Mucosa of descending colon (tissue), 3 donors: ENCODE results near the gene PHRF1. TPM values are rescaled to one million over a fixed set of nuclear protein-coding genes. Genes with fewer than 3 reads are reported as not detected.

Experiments
- ATAC-seq: fragments of 200-7000 bp; cut with Tn5 transposase; one replicate; pipeline ENCODE4 v1.9.1; 2020; ENCODE audit warnings: mild to moderate bottlenecking, moderate library complexity
- DNase-seq, 3 donors: peaks; one replicate each; pipeline ENCODE4 v3.0.0-alpha.2; 2020
- H3K36me3 ChIP-seq: fragments of 200-600 bp; one replicate; pipeline ENCODE4 v1.8.0; 2021; ENCODE audit warnings: low read depth, mild to moderate bottlenecking
- H3K4me1 ChIP-seq: fragments of 200-600 bp; one replicate; pipeline ENCODE4 v1.8.0; 2021; ENCODE audit warnings: low read depth, mild to moderate bottlenecking
- H3K4me3 ChIP-seq: fragments of 200-600 bp; one replicate; pipeline ENCODE4 v1.8.0; 2021; ENCODE audit warnings: mild to moderate bottlenecking
- H3K9me3 ChIP-seq: fragments of 200-600 bp; one replicate; pipeline ENCODE4 v1.8.0; 2021; ENCODE audit warnings: mild to moderate bottlenecking
- intact Hi-C, 2 donors: fragments of 100-400 bp; cut with DNase I in 1 of 2; cut with micrococcal nuclease in 1 of 2; formaldehyde crosslinking; loops; one replicate each; pipeline versions ENCODE4 v1.11.0 to v1.11.1; 2022; cut with DNase I, micrococcal nuclease
- total RNA-seq, 3 donors: library from RNA; stranded (reverse); fragmentation: NEBNext Ultra II Directional in 2 of 3; extraction: Animal tissue kit (Norgen Biotek cat#: 25700) in 2 of 3; gene quantifications; one replicate each; pipeline versions ENCODE4 v1.2.1 to v1.2.4, GENCODE V29; 2021 to 2023
- TF ChIP-seq, protein P1 (sequence below): fragments of 200-600 bp; IDR thresholded peaks from one replicate; pipeline ENCODE4 v1.8.0; 2022; ENCODE audit warnings: antibody characterized with exemption, mild to moderate bottlenecking
- donor health status: DM: no; HTN: no; CAD: no; lungs with moderate emphysema.
- donor health status: DM: no; HTN: no; CAD: no.
- donor health status: DM: no; HTN: yes; CAD: no.

The PHRF1 gene
- total RNA-seq, 3 donors from 2014 or later: 35.0 to 40.2 (median 35.0) TPM

DNA sequence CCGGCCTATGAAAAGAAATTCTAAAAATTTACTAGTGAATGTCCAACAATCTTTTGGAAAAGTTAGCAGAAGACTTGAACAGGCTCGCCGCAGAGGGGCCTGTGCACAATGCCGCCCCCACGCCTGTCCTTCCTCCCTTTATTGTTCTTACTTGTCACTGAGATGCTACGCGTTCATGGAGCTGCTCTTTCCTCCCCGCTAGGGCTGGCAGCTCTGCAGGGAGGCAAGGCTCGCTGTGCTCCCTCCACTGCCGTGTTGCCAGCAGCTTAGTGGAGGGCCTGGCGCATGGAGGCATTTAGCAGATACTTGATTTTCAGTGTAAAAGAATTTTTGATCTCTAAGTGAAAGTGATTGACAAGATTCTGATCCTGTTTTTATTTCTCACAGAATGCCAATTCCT is 14.7 kb downstream of the PHRF1 start:
- no peak for DNase-seq
- H3K9me3 ChIP-seq: no peaks in the 10 kb centered on the region
- H3K36me3 ChIP-seq: peaks cover 5% of the 10 kb centered on the region
- H3K4me3 ChIP-seq: no peak overlapping the region
- intact Hi-C loops: no loop called here
- no peaks in the 10 kb centered on the region for H3K4me1 ChIP-seq
- no peak for ATAC-seq
- TF ChIP-seq, protein P1, sequence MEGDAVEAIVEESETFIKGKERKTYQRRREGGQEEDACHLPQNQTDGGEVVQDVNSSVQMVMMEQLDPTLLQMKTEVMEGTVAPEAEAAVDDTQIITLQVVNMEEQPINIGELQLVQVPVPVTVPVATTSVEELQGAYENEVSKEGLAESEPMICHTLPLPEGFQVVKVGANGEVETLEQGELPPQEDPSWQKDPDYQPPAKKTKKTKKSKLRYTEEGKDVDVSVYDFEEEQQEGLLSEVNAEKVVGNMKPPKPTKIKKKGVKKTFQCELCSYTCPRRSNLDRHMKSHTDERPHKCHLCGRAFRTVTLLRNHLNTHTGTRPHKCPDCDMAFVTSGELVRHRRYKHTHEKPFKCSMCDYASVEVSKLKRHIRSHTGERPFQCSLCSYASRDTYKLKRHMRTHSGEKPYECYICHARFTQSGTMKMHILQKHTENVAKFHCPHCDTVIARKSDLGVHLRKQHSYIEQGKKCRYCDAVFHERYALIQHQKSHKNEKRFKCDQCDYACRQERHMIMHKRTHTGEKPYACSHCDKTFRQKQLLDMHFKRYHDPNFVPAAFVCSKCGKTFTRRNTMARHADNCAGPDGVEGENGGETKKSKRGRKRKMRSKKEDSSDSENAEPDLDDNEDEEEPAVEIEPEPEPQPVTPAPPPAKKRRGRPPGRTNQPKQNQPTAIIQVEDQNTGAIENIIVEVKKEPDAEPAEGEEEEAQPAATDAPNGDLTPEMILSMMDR: no peak

DNA sequence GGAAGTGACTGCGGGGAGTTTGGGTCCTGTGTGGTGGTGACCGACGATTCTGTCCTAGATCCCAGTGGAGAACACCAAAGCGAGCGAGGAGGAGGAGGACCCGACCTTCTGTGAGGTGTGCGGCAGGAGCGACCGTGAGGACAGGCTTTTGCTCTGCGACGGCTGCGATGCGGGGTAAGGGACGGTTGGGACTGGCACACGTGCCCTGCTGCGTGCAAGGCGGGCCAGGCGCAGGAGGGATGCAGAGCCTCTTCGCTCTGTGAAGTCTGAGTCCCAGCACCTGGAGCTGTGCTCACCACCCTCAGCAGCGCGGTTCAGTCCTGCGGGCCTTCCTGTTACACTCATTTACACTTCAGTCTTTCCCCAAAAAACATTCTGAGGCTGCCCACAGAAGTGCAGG is 16.2 kb downstream of the PHRF1 start:
- DNase-seq (no peak), ATAC-seq (no peak)
- Histone ChIP-seq H3K4me3 (no peak overlapping the region), H3K36me3 (peaks cover 8% of the 10 kb centered on the region), H3K9me3 (no peaks in the 10 kb centered on the region), H3K4me1 (no peaks in the 10 kb centered on the region)
- intact Hi-C loops: no loop called here
- TF ChIP-seq, protein P1: no peak

DNA sequence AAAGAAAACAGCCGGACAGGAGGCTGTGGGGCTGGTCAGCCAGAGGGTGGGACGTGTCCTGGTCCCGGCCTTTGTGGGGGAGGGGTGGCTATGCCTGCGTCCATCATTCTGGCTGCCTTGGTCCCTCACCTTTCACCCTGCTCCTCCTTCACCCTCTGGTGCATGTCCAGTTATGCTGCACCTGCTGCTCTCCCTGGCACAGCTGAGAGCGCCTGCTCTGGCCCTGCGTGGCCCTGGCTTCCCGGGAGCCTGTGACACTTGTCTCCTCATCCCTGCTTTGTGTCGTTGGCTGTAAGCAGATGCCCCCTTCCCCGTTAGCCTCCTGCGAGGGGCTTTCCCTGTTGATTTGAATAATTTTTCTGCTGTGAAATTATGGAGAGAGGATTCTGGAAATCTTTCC is 16.6 kb downstream of the PHRF1 start:
- Histone ChIP-seq H3K36me3 (peaks cover 8% of the 10 kb centered on the region), H3K4me1 (no peaks in the 10 kb centered on the region), H3K9me3 (no peaks in the 10 kb centered on the region), H3K4me3 (no peak overlapping the region)
- DNase-seq: no peak
- intact Hi-C loops: no loop called here
- TF ChIP-seq, protein P1: no peak
- no peak for ATAC-seq

DNA sequence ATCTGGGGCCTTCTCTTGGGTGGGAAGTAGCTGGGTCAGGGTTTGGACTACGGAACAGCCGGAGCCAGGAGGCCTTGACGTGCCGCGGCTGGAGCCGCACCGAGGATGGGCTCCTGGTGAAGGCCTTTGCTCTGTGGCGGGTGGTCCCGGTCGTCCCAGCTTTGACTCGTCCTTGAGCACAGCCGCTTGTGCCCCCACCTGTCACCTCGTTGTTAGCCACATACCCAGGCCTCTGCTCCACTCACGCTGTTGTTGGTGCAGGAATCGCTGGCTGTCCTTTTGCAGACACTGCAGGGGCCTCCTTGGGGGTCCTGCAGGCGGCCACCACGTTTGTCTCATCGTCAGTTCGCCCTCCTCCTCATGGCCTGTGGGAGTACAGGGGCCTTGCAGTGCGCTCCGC is 17.1 kb downstream of the PHRF1 start:
- TF ChIP-seq, protein P1: no peak
- peaks cover 8% of the 10 kb centered on the region for H3K36me3 ChIP-seq
- H3K4me1 ChIP-seq: no peaks in the 10 kb centered on the region
- intact Hi-C loops: no loop called here
- DNase-seq (peak in 1 of 3 donors; percentile 24), ATAC-seq (no peak)
- H3K9me3 ChIP-seq: no peaks in the 10 kb centered on the region
- no peak overlapping the region for H3K4me3 ChIP-seq

DNA sequence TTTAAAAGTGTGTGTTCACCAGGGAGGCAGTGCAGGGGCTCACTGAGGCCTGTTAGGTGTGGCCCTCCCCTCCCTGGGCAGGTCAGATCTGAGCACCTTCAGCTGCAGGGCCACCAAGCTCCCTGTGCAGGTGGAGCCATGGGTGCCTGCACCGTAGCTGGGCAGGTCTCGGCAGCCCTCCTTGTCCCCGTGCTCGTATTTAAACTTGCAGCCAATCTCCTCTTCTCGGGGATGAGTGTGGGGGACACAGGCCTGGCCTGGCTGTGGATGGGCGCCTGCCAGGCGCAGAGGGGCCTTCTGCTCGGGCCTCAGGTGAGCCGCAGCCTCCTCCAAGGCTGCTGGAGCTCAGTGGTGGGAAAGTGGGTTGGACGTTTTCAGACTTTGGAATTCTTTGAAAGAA is 19.1 kb downstream of the PHRF1 start:
- no peaks in the 10 kb centered on the region for H3K9me3 ChIP-seq
- ATAC-seq: no peak
- no peak for DNase-seq

More for the DNA sequence above, 19.1 kb downstream of the PHRF1 start:
- Histone ChIP-seq H3K4me3 (no peak overlapping the region), H3K36me3 (peaks cover 8% of the 10 kb centered on the region), H3K4me1 (no peaks in the 10 kb centered on the region)
- intact Hi-C loops: no loop called here
- TF ChIP-seq, protein P1: no peak
